Left colon (tissue), 2 donors: ENCODE data around the gene ATP11A. TPM values are rescaled to one million over a fixed set of nuclear protein-coding genes. Genes with fewer than 3 reads are reported as not detected.

Experiments used
- ATAC-seq: fragments of 200-7000 bp; cut with Tn5 transposase; one replicate; pipeline ENCODE4 v1.9.1; 2020; ENCODE audit warnings: mild to moderate bottlenecking, moderate library complexity
- DNase-seq, 2 donors: peaks; one replicate each; pipeline ENCODE4 v3.0.0-alpha.2; 2020
- intact Hi-C, 2 donors: fragments of 100-400 bp; cut with DNase I in 1 of 2; cut with micrococcal nuclease in 1 of 2; formaldehyde crosslinking; loops; one replicate each; pipeline versions ENCODE4 v1.11.2 to v1.14.0; 2022; cut with DNase I, micrococcal nuclease
- total RNA-seq, 2 donors: library from RNA; stranded (reverse); fragmentation: NEBNext Ultra II Directional; extraction: Animal tissue kit (Norgen Biotek cat#: 25700); gene quantifications; one replicate each; pipeline ENCODE4 v1.2.1, GENCODE V29; 2021
- donor health status: DM: no; HTN: no; CAD: no.
- donor health status: DM: yes; HTN: yes; CAD: no.

ATP11A gene
- total RNA-seq, 2 donors from 2014 or later: 12.4 to 22.7 TPM

- ATAC-seq (no peak), DNase-seq (no peak)
- intact Hi-C loops: no loop called here
Measured at GRCh38 chr13:112716841-112717520, 27.1 kb downstream of the ATP11A start.

GRCh38 chr13:112718318-112718717 lies 28.5 kb downstream of the ATP11A start:
- DNase-seq (no peak), ATAC-seq (no peak)
- intact Hi-C loops: no loop called here

GRCh38 chr13:112719016-112719415 lies 29.2 kb downstream of the ATP11A start:
- intact Hi-C loops: no loop called here
- DNase-seq (no peak), ATAC-seq (no peak)

GRCh38 chr13:112719556-112719955 lies 29.7 kb downstream of the ATP11A start:
- no peak for ATAC-seq
- intact Hi-C loops: no loop called here
- no peak for DNase-seq

GRCh38 chr13:112720251-112720650 lies 30.4 kb downstream of the ATP11A start:
- ATAC-seq (no peak), DNase-seq (no peak)
- intact Hi-C loops: no loop called here

- intact Hi-C loops: no loop called here
- DNase-seq (no peak), ATAC-seq (no peak)
Measured at GRCh38 chr13:112720814-112721197, 31.0 kb downstream of the ATP11A start.

GRCh38 chr13:112721198-112722104 lies 31.6 kb downstream of the ATP11A start:
- intact Hi-C loops: no loop called here
- ATAC-seq: peak; percentile 63

GRCh38 chr13:112722433-112723263 lies 32.8 kb downstream of the ATP11A start:
- no peak for DNase-seq
- intact Hi-C loops: no loop called here
- ATAC-seq: peak; percentile 62

More at GRCh38 chr13:112721198-112722104, 31.6 kb downstream of the ATP11A start:
- DNase-seq: no peak

GRCh38 chr13:112723771-112724170 lies 33.9 kb downstream of the ATP11A start:
- DNase-seq: no peak
- no peak for ATAC-seq
- intact Hi-C loops: no loop called here

GRCh38 chr13:112724788-112725345 lies 35.0 kb downstream of the ATP11A start:
- intact Hi-C loops: no loop called here
- no peak for DNase-seq
- ATAC-seq: no peak

GRCh38 chr13:112725346-112726015 lies 35.6 kb downstream of the ATP11A start:
- intact Hi-C loops: no loop called here
- DNase-seq (no peak), ATAC-seq (no peak)

- ATAC-seq (no peak), DNase-seq (no peak)
- intact Hi-C loops: no loop called here
Measured at GRCh38 chr13:112726016-112726767, 36.4 kb downstream of the ATP11A start.

- DNase-seq (no peak), ATAC-seq (no peak)
- intact Hi-C loops: no loop called here
Measured at GRCh38 chr13:112727581-112727980, 37.7 kb downstream of the ATP11A start.

- no peak for DNase-seq
- intact Hi-C loops: no loop called here
- no peak for ATAC-seq
Measured at GRCh38 chr13:112728375-112729126, 38.7 kb downstream of the ATP11A start.

- ATAC-seq (no peak), DNase-seq (no peak)
- intact Hi-C loops: no loop called here
Measured at GRCh38 chr13:112729408-112729807, 39.6 kb downstream of the ATP11A start.

- ATAC-seq (no peak), DNase-seq (no peak)
Measured at GRCh38 chr13:112730157-112730671, 40.4 kb downstream of the ATP11A start.

More at GRCh38 chr13:112730157-112730671, 40.4 kb downstream of the ATP11A start:
- intact Hi-C loops: no loop called here
